Erythroblast (primary cell): ENCODE measurements around the gene CLEC2A.

Experiments
- GATA1 ChIP-seq: IDR thresholded peaks from 2 replicates; pipeline ENCODE4 v1.6.1; 2011; ENCODE audit warnings: low read depth, mild to moderate bottlenecking, control low read depth, low read length, moderate library complexity
- POLR2A ChIP-seq: IDR thresholded peaks from 2 replicates; pipeline ENCODE4 v1.6.1; 2011; ENCODE audit warnings: mild to moderate bottlenecking, low read length

DNA sequence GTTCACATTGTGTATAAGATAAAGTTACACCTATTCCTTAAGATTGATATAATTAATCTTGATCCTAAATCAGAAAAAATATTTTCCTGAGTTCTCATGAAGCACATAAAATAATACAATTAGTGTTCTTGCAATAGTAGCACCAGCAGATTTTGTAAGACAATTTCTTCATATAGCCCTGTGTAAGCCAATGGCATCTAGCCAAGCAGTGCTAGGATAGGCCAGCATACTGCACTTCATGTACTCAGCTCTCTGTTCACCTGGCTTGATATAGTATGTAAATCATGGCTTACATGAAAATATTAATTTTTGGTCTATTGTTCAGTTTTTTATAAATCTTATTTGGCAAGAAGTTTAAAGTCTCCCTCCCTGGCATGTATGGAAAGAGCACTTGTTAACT lies 49.0 kb downstream of the CLEC2A start:
- TF ChIP-seq POLR2A (no peak), GATA1 (no peak)
